Activated naive CD4-positive, alpha-beta T cell treated with anti-CD3 and anti-CD28 coated beads for 36 hours (primary cell): ENCODE results near the gene SEC24B. TPM values are rescaled to one million over a fixed set of nuclear protein-coding genes. Genes with fewer than 3 reads are reported as not detected.
"Not testable (repeated sequence)": the region's sequence is repeated elsewhere in the genome, so short reads cannot be mapped to it uniquely, and the experiment has no call there.

Source experiments
- CTCF ChIA-PET: fragments of 350-600 bp; sonication (Branson Sonifier 250); formaldehyde crosslinking; loops from one replicate; lab custom pipeline; 2021; ENCODE audit warnings: antibody characterized with exemption; lab: Charles Lee
- DNase-seq: peaks from one replicate; pipeline ENCODE4 v3.0.0-alpha.2; 2020
- H3K27ac Mint-ChIP-seq: one replicate; pipeline ENCODE4 v1.8.0; 2021; ENCODE audit warnings: mild to moderate bottlenecking, mixed read lengths
- H3K27me3 Mint-ChIP-seq: one replicate; pipeline ENCODE4 v1.8.0; 2021; ENCODE audit warnings: low read depth, mixed read lengths
- H3K36me3 Mint-ChIP-seq: one replicate; pipeline ENCODE4 v1.8.0; 2021; ENCODE audit warnings: low read depth, mixed read lengths
- H3K4me1 Mint-ChIP-seq: one replicate; pipeline ENCODE4 v1.8.0; 2021; ENCODE audit warnings: low read depth, mixed read lengths
- H3K4me3 Mint-ChIP-seq: one replicate; pipeline ENCODE4 v1.8.0; 2021; ENCODE audit warnings: mild to moderate bottlenecking, moderate library complexity, mixed read lengths
- H3K9me3 Mint-ChIP-seq: one replicate; pipeline ENCODE4 v1.8.0; 2021; ENCODE audit warnings: mixed read lengths
- intact Hi-C: fragments of 100-400 bp; cut with micrococcal nuclease; formaldehyde crosslinking; loops from one replicate; pipeline ENCODE4 v1.15.1; 2023
- total RNA-seq, 2 experiments: library from RNA; stranded (reverse); gene quantifications; one replicate each; pipeline ENCODE4 v1.2.3, GENCODE V29; 2021

SEC24B gene
- total RNA-seq, 2 experiments from 2014 or later = 20.6 to 21.1 TPM

DNA sequence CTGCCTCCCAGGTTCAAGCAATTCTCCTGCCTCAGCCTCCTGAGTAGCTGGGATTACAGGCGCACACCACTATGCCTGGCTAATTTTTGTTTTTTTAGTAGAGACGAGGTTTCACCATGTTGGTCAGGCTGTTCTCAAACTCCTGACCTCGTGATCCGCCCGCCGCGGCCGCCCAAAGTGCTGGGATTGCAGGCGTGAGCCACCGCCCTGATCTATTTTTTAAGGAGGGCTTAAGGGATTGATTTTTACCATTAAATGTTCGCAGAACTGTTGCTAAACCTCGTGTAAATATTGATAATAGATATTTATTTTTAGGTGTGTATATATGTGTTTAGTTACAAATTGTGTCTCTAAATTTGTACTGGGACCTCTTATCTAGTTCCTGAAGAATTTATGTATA lies 79.8 kb downstream of the SEC24B start:
- H3K9me3 Mint-ChIP-seq, DNase-seq, intact Hi-C loops, H3K27ac Mint-ChIP-seq, H3K4me3 Mint-ChIP-seq, H3K4me1 Mint-ChIP-seq, H3K27me3 Mint-ChIP-seq: not testable (repeated sequence)
- peaks cover 35% of the 10 kb centered on the region for H3K36me3 Mint-ChIP-seq
- CTCF ChIA-PET = interaction anchor here (0.7 kb wide), 1 partner anchor 13 kb away, joined by 3 read pairs; no protein-coding TSS in a partner anchor

DNA sequence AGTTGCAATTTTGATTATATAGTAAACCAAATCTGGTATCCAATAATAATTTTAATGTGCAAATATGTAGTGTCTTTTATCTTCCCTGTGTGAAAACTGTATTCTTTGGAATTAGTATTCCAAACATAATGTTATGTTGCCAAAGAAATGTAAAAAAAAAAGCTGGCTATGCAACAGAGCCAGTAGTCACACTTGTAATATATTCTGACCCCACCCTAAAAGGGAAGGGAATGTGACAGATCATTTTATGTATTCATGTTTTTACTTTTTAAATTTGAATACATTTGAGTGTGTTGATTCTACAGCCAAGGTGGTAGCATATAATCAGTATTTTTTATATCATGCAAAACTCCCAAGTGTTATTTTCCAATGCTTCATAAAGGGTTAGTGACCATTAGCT lies 98.6 kb downstream of the SEC24B start:
- Mint-ChIP-seq H3K9me3 (no peaks in the 10 kb centered on the region), H3K4me1 (no peaks in the 10 kb centered on the region), H3K27me3 (no peaks in the 10 kb centered on the region), H3K27ac (no peak overlapping the region), H3K4me3 (no peak overlapping the region), H3K36me3 (peaks cover 34% of the 10 kb centered on the region)
- no peak for DNase-seq
- intact Hi-C loops = no loop called here
- CTCF ChIA-PET = interaction anchor here (0.6 to 1.6 kb wide), 5 partner anchors 10 to 294 kb away, joined by 3 to 4 read pairs (median 3); no protein-coding TSS in a partner anchor

DNA sequence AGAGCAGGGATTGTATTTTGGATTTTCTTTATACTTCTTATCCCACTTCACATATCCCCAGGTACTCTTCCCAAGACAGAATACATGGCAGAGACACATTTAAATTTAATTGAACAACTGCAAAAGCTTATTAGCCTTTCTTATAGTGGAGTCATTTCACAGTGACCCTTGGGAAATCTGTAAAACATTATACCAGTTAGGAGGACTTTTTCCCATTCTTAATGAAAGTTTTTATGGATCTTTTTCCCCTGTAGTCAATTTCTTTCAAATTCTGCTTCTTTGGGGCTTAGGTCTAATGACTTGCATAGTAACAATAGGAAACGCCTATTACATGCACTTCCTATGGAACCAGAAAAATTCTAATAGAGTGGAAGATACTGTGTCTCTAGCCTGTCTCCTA lies 111.8 kb downstream of the SEC24B start:
- peaks cover 5% of the 10 kb centered on the region for H3K9me3 Mint-ChIP-seq
- no peak for DNase-seq
- no peak overlapping the region for H3K4me3 Mint-ChIP-seq
- CTCF ChIA-PET = interaction anchor here (1.8 kb wide), 1 partner anchor 113 kb away, joined by 4 read pairs; no protein-coding TSS in a partner anchor
- H3K27me3 Mint-ChIP-seq = no peaks in the 10 kb centered on the region
- H3K4me1 Mint-ChIP-seq = peaks cover 25% of the 10 kb centered on the region
- peaks cover 17% of the 10 kb centered on the region for H3K36me3 Mint-ChIP-seq
- H3K27ac Mint-ChIP-seq = no peak overlapping the region
- intact Hi-C loops = no loop called here

DNA sequence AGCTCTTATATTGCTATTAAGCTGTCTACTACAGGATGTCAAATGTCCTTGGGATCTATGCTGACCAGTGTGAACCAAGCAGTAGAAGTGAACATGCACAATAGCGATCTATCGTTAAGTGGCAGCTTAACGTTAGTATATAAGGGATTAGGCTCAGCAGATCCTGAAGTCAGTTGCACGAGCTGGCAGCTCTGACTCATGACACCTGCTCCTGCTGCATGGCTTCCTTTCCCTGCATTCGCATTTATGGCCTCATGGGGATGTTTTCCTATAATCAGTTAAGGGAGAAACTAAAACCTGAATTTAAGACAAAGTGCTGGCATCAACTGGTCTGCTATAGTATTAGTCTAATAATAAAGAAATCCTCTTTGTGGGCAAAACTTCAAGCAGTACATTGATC lies 113.8 kb downstream of the SEC24B start:
- no peak overlapping the region for H3K27ac Mint-ChIP-seq
- CTCF ChIA-PET = interaction anchor here (0.5 to 1.0 kb wide), 3 partner anchors 95 to 255 kb away, joined by 3 to 4 read pairs (median 4); partner anchors contain the start of gene SEC24B
- peaks cover 5% of the 10 kb centered on the region for H3K9me3 Mint-ChIP-seq
- H3K27me3 Mint-ChIP-seq = no peaks in the 10 kb centered on the region
- DNase-seq = no peak
- peaks cover 25% of the 10 kb centered on the region for H3K4me1 Mint-ChIP-seq
- intact Hi-C loops = no loop called here
- no peak overlapping the region for H3K4me3 Mint-ChIP-seq
- peaks cover 23% of the 10 kb centered on the region for H3K36me3 Mint-ChIP-seq

DNA sequence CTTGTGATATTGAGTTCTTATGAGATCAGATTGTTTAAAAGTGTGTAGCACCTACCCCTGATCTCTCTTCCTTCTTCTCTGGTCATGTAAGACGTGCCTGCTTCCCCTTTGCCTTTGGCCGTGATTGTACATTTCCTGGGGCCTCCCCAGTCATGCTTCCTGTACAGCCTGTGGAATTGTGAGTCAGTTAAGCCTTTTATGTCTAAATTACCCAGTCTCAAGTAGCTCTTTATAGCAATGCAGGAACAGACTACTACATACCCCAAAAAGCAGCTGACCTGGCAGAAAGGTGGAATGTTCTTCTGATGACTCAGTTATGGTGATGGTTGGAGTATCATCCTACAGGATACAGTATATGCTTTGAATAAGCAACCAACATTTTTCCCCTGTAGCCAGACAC lies 115.0 kb downstream of the SEC24B start:
- peaks cover 25% of the 10 kb centered on the region for H3K4me1 Mint-ChIP-seq
- H3K9me3 Mint-ChIP-seq = peaks cover 9% of the 10 kb centered on the region
- H3K4me3 Mint-ChIP-seq = no peak overlapping the region
- intact Hi-C loops = no loop called here
- H3K36me3 Mint-ChIP-seq = peaks cover 29% of the 10 kb centered on the region
- CTCF ChIA-PET = no interaction called here
- no peaks in the 10 kb centered on the region for H3K27me3 Mint-ChIP-seq
- H3K27ac Mint-ChIP-seq = no peak overlapping the region
- peak; percentile 74 for DNase-seq

DNA sequence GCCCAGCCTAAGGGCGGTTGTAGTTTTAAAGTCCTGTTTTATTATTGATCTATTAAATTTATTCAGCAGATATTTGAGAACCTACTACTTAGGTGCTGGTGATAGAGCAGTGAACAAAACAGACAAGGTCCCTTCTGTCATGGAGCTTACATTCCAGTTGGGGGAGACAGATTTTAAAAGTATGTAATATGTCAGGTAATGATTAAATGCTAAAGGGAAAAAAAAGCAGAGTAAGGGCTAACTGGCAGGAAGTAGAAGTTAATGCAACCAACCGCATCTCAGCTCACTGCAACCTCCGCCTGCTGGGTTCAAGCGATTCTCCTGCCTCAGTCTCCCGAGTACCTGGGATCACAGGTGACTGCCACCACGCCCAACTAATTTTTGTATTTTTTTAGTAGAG lies 118.6 kb downstream of the SEC24B start:
- intact Hi-C loops = no loop called here
- Mint-ChIP-seq H3K27ac (no peak overlapping the region), H3K27me3 (no peaks in the 10 kb centered on the region), H3K4me3 (no peak overlapping the region), H3K9me3 (peaks cover 9% of the 10 kb centered on the region), H3K36me3 (peaks cover 38% of the 10 kb centered on the region), H3K4me1 (peaks cover 26% of the 10 kb centered on the region)
- DNase-seq = no peak
- CTCF ChIA-PET = no interaction called here

GRCh38 chr4:109553130-109553529 lies 119.5 kb downstream of the SEC24B start:
- Mint-ChIP-seq H3K4me3 (no peak overlapping the region), H3K4me1 (peaks cover 21% of the 10 kb centered on the region), H3K27me3 (no peaks in the 10 kb centered on the region), H3K9me3 (peaks cover 9% of the 10 kb centered on the region), H3K36me3 (peaks cover 38% of the 10 kb centered on the region), H3K27ac (no peak overlapping the region)
- DNase-seq = no peak
- intact Hi-C loops = no loop called here
- CTCF ChIA-PET = no interaction called here

GRCh38 chr4:109554971-109555370 lies 121.4 kb downstream of the SEC24B start:
- no peak for DNase-seq
- H3K36me3 Mint-ChIP-seq = peaks cover 33% of the 10 kb centered on the region
- no peaks in the 10 kb centered on the region for H3K27me3 Mint-ChIP-seq
- CTCF ChIA-PET = interaction anchor here (0.9 kb wide), 1 partner anchor 268 kb away, joined by 3 read pairs; no protein-coding TSS in a partner anchor
- intact Hi-C loops = no loop called here
- peaks cover 14% of the 10 kb centered on the region for H3K4me1 Mint-ChIP-seq
- no peak overlapping the region for H3K27ac Mint-ChIP-seq
- peaks cover 7% of the 10 kb centered on the region for H3K9me3 Mint-ChIP-seq
- H3K4me3 Mint-ChIP-seq = no peak overlapping the region

DNA sequence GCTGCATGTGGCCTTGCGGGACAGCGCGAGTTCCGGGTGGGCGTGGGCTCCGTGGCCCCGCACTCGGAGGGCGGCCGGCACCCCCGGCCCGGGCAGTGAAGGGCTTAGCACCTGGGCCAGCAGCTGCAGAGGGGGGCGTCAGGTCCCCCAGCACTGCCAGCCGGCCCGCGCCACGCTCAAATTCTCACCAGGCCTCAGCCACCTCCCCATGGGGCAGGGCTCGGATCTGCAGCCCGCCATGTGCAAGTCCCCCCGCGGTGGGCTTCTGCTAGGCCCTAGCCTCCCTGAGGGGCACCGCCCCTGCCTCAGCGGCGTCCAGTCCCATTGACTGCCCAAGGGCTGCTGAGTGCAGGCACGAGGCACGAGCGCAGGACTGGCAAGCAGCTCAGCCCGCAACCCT lies 123.8 kb downstream of the SEC24B start:
- no peak overlapping the region for H3K4me3 Mint-ChIP-seq
- intact Hi-C loops = no loop called here
- peaks cover 27% of the 10 kb centered on the region for H3K4me1 Mint-ChIP-seq
- peaks cover 22% of the 10 kb centered on the region for H3K36me3 Mint-ChIP-seq
- peaks cover 7% of the 10 kb centered on the region for H3K9me3 Mint-ChIP-seq
- no peak overlapping the region for H3K27ac Mint-ChIP-seq
- CTCF ChIA-PET = interaction anchor here (0.6 kb wide), 1 partner anchor 118 kb away, joined by 3 read pairs; no protein-coding TSS in a partner anchor
- no peak for DNase-seq
- no peaks in the 10 kb centered on the region for H3K27me3 Mint-ChIP-seq

DNA sequence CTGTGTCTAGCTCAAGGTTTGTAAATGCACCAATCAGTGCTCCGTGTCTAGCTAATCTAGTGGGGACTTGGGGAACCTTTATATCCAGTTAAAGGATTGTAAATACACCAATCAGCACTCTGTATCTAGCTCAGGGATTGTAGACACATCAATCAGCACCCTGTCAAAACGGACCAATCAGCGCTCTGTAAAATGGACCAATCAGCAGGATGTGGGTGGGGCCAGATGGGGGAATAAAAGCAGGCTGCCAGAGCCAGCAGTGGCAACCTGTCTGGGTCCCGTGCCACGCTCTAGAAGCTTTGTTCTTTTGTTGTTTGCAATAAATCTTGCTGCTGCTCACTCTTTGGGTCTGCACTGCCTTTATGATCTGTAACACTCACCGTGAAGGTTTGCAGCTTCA lies 124.5 kb downstream of the SEC24B start:
- DNase-seq = peak; percentile 45
- H3K4me1 Mint-ChIP-seq = peaks cover 34% of the 10 kb centered on the region
- H3K4me3 Mint-ChIP-seq = peak overlapping the region; percentile 88
- intact Hi-C loops, H3K27ac Mint-ChIP-seq, H3K27me3 Mint-ChIP-seq, H3K9me3 Mint-ChIP-seq: not testable (repeated sequence)
- CTCF ChIA-PET = interaction anchor here (0.7 to 1.9 kb wide), 3 partner anchors 16 to 60 kb away, joined by 3 to 4 read pairs (median 4); no protein-coding TSS in a partner anchor
- peaks cover 23% of the 10 kb centered on the region for H3K36me3 Mint-ChIP-seq

- Mint-ChIP-seq H3K4me3 (peak overlapping the region; percentile 88), H3K27me3 (no peaks in the 10 kb centered on the region), H3K4me1 (peaks cover 49% of the 10 kb centered on the region), H3K9me3 (peaks cover 3% of the 10 kb centered on the region), H3K36me3 (peaks cover 17% of the 10 kb centered on the region), H3K27ac (peak overlapping the region; percentile 95)
- DNase-seq = peak; percentile 53
- intact Hi-C loops = no loop called here
- CTCF ChIA-PET = interaction anchor here (0.6 to 1.9 kb wide), 7 partner anchors 15 to 902 kb away, joined by 3 to 4 read pairs (median 3); partner anchors contain the start of gene SEC24B
Measured at GRCh38 chr4:109559625-109559982, 126.0 kb downstream of the SEC24B start.

DNA sequence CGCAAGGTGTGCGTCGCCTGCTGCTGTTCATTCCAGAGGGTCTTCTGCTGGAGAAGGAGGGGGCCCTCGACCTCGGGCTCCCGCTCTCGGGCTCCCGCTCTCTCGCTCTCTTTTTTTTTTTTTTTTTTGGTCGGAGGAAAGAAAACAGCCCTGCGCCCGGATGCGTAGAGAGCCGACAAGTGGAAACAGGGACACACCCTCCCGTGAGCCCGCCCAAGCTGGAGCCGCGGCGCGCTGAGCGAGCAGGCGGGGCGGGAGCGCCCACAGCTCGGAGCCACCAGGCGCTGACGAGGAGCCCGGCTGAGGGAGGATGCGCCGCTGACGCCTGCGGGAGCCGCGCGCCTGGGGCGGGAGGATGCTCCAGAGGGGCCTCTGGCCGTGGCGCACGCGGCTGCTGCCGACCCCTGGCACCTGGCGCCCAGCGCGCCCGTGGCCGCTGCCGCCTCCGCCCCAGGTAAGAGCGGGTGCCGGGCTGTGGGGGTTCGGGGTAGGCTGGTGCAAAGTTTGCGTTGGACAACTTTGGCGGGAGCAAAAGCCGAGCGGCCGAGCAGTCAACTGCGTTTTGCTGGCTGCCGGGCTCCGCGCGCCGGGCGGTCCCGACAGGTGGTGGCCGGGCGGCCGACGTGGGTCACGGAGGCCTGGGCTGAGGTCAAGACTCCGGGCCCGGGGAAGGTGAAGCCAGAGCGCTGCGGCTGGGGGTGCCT lies 126.5 kb downstream of the SEC24B start, which contains the start of gene MCUB:
TSS of gene MCUB (plus strand) at position 264 of the 704 bp plus-strand sequence. CDS start at position 356, 92 bp downstream.
- H3K4me3 Mint-ChIP-seq = peak within 1 kb of the TSS; percentile 88
- H3K27ac Mint-ChIP-seq = peak within 1 kb of the TSS; percentile 95
- DNase-seq = peak; percentile 94
- peaks cover 19% of the 10 kb centered on the region for H3K36me3 Mint-ChIP-seq
- peaks cover 3% of the 10 kb centered on the region for H3K9me3 Mint-ChIP-seq
- CTCF ChIA-PET = interaction anchor here (0.6 to 1.9 kb wide), 6 partner anchors 14 to 903 kb away, joined by 3 to 4 read pairs (median 3); partner anchors contain the start of gene SEC24B
- intact Hi-C loops = loop anchor here (1.0 to 10.0 kb wide), 9 partner anchors 127 to 1465 kb away; partner anchors contain the start of genes GAR1 and SEC24B
- H3K4me1 Mint-ChIP-seq = peaks cover 54% of the 10 kb centered on the region
- no peaks in the 10 kb centered on the region for H3K27me3 Mint-ChIP-seq
